ENCODE data around the gene RTRAF. TPM values are rescaled to one million over a fixed set of nuclear protein-coding genes. Genes with fewer than 3 reads are reported as not detected.

The RTRAF gene
- total RNA-seq, 1 experiment from 2014 or later, result 190 TPM

DNA sequence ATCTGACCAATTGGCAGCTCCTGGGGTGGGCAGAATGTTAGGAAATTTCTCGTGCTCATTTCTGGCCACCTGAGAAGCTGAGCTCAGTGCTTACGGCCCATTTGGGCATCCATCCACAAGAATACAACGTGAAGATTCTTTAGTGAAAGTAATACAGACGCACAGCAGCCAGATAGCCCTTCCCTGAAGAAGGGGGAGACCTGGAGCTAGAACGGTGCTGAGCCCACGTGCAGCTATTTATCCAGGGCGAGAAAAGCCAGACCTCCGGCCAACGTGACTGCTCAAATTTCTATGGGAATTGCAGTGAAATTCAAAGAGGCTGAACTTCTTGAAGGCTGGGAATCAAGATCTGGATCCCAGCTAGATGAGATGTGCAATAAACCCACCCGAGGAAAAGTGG, 58.8 kb downstream of the RTRAF start:
- Histone ChIP-seq H2AFZ (ENCODE audit: low read depth, low read length, poor library complexity, severe bottlenecking) (no peak overlapping the region), H3K4me3 (replicated peaks in 1 of 2; ENCODE audit: low read depth in 1 of 2, low read length in 2 of 2) (no peak overlapping the region), H3K36me3 (ENCODE audit: control insufficient read depth in 1 of 2, insufficient read depth in 2 of 2, low read length in 2 of 2) (no peaks in the 10 kb centered on the region), H3K4me2 (ENCODE audit: low read length) (no peak overlapping the region), H3K9me3 (ENCODE audit: control insufficient read depth in 1 of 2, insufficient read depth in 1 of 2, low read depth in 1 of 2, low read length in 2 of 2) (no peaks in the 10 kb centered on the region), H4K20me1 (ENCODE audit: insufficient read depth) (no peaks in the 10 kb centered on the region), H3K27ac (ENCODE audit: low read depth, low read length) (no peak overlapping the region), H3K4me1 (ENCODE audit: control insufficient read depth in 1 of 2, insufficient read depth in 2 of 2, low read length in 2 of 2) (peaks cover 0 to 13% of the 10 kb centered on the region in 2 experiments; a peak in 1 of 4 replicates), H3K79me2 (ENCODE audit: insufficient read depth, low read length) (no peaks in the 10 kb centered on the region), H3K9me2 (ENCODE audit: insufficient read depth) (no peaks in the 10 kb centered on the region), H3K9ac (ENCODE audit: low read length) (no peak overlapping the region), H3K27me3 (ENCODE audit: insufficient read depth, low read length) (no peaks in the 10 kb centered on the region)
- DNase-seq (ENCODE audit: low read depth, low spot score) (no peak), ATAC-seq (no peak)
- ChIA-PET RAD21 (ENCODE audit: low non-redundant PET in 1 of 2, low total read pairs in 2 of 2, uncharacterized antibody in 2 of 2, unreplicated experiment in 2 of 2) (no interaction called here), CTCF (no interaction called here), POLR2A (no interaction called here)
- intact Hi-C loops (cut with micrococcal nuclease), result no loop called here
- no peak for TF ChIP-seq ELF1 (IDR thresholded peaks at IDR 0.05; ENCODE audit: borderline replicate concordance, low read depth)
- TF ChIP-seq, protein P1, sequence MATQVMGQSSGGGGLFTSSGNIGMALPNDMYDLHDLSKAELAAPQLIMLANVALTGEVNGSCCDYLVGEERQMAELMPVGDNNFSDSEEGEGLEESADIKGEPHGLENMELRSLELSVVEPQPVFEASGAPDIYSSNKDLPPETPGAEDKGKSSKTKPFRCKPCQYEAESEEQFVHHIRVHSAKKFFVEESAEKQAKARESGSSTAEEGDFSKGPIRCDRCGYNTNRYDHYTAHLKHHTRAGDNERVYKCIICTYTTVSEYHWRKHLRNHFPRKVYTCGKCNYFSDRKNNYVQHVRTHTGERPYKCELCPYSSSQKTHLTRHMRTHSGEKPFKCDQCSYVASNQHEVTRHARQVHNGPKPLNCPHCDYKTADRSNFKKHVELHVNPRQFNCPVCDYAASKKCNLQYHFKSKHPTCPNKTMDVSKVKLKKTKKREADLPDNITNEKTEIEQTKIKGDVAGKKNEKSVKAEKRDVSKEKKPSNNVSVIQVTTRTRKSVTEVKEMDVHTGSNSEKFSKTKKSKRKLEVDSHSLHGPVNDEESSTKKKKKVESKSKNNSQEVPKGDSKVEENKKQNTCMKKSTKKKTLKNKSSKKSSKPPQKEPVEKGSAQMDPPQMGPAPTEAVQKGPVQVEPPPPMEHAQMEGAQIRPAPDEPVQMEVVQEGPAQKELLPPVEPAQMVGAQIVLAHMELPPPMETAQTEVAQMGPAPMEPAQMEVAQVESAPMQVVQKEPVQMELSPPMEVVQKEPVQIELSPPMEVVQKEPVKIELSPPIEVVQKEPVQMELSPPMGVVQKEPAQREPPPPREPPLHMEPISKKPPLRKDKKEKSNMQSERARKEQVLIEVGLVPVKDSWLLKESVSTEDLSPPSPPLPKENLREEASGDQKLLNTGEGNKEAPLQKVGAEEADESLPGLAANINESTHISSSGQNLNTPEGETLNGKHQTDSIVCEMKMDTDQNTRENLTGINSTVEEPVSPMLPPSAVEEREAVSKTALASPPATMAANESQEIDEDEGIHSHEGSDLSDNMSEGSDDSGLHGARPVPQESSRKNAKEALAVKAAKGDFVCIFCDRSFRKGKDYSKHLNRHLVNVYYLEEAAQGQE (IDR thresholded peaks at IDR 0.05; ENCODE audit: low read depth), result no peak
- no peak for TF ChIP-seq CBX3 (IDR thresholded peaks at IDR 0.05; ENCODE audit: low read depth)
- TF ChIP-seq SIN3A (IDR thresholded peaks at IDR 0.05; ENCODE audit: low read depth), result no peak
- TF ChIP-seq EGR1 (IDR thresholded peaks at IDR 0.05; ENCODE audit: low read depth), result no peak
- TF ChIP-seq, protein P2, sequence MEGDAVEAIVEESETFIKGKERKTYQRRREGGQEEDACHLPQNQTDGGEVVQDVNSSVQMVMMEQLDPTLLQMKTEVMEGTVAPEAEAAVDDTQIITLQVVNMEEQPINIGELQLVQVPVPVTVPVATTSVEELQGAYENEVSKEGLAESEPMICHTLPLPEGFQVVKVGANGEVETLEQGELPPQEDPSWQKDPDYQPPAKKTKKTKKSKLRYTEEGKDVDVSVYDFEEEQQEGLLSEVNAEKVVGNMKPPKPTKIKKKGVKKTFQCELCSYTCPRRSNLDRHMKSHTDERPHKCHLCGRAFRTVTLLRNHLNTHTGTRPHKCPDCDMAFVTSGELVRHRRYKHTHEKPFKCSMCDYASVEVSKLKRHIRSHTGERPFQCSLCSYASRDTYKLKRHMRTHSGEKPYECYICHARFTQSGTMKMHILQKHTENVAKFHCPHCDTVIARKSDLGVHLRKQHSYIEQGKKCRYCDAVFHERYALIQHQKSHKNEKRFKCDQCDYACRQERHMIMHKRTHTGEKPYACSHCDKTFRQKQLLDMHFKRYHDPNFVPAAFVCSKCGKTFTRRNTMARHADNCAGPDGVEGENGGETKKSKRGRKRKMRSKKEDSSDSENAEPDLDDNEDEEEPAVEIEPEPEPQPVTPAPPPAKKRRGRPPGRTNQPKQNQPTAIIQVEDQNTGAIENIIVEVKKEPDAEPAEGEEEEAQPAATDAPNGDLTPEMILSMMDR (IDR thresholded peaks at IDR 0.05 in 2 of 3, conservative IDR thresholded peaks at IDR 0.05 in 1 of 3; ENCODE audit: borderline replicate concordance in 1 of 3, insufficient read depth in 1 of 3, low read depth in 2 of 3, low read length in 2 of 3), result no peak
- no peak for TF ChIP-seq POLR2AphosphoS5 (IDR thresholded peaks at IDR 0.05; ENCODE audit: low read depth, low read length)
- TF ChIP-seq ZNF274 (IDR thresholded peaks at IDR 0.05; ENCODE audit: low read depth, low read length), result no peak
- no peak for TF ChIP-seq CEBPB (IDR thresholded peaks at IDR 0.05; ENCODE audit: low read depth)
- TF ChIP-seq EZH2phosphoT487 (IDR thresholded peaks at IDR 0.05; ENCODE audit: borderline replicate concordance), result no peak
- TF ChIP-seq SP1 (IDR thresholded peaks at IDR 0.05; ENCODE audit: low read depth), result no peak
- BruUV-seq (replicated peaks), result no TSS peak

Measured in HCT116 (cell line).